NT2/D1 (cell line): Measurements from ENCODE around the gene GINS2.

Experiments used
- DNase-seq: peaks from one replicate; pipeline ENCODE4 v3.0.0-alpha.2; 2011; ENCODE audit warnings: low read depth, low spot score
- H3K27me3 ChIP-seq: 2 replicates; pipeline ENCODE4 v1.6.0; 2011; ENCODE audit warnings: mild to moderate bottlenecking; ENCODE audit not compliant: insufficient read length, insufficient read depth
- H3K36me3 ChIP-seq: 2 replicates; pipeline ENCODE4 v1.6.1; 2011; ENCODE audit warnings: mild to moderate bottlenecking, low read length, mixed read lengths; ENCODE audit not compliant: insufficient read depth, insufficient read length
- H3K4me1 ChIP-seq: 2 replicates; pipeline ENCODE4 v1.5.1; 2011; ENCODE audit not compliant: insufficient read depth, insufficient read length
- H3K4me3 ChIP-seq: 2 replicates; pipeline ENCODE4 v1.5.1; 2011; ENCODE audit warnings: low read depth; ENCODE audit not compliant: insufficient read length
- H3K9ac ChIP-seq: 2 replicates; pipeline ENCODE4 v1.6.0; 2011; ENCODE audit warnings: low read depth; ENCODE audit not compliant: insufficient read length
- H3K9me3 ChIP-seq: 2 replicates; pipeline ENCODE4 v1.5.1; 2011; ENCODE audit warnings: mild to moderate bottlenecking, low read length; ENCODE audit not compliant: insufficient read depth
- SUZ12 ChIP-seq: IDR thresholded peaks from 2 replicates; pipeline ENCODE4 v1.6.1; 2011; ENCODE audit not compliant: insufficient read length, insufficient read depth; ENCODE audit errors: extremely low read depth
- YY1 ChIP-seq: IDR thresholded peaks from 2 replicates; pipeline ENCODE4 v1.6.1; 2011; ENCODE audit not compliant: insufficient read length, insufficient read depth
- ZNF274 ChIP-seq: IDR thresholded peaks from 2 replicates; pipeline ENCODE4 v1.6.1; 2011; ENCODE audit warnings: mild to moderate bottlenecking, low read depth, low read length

Gene GINS2

DNA sequence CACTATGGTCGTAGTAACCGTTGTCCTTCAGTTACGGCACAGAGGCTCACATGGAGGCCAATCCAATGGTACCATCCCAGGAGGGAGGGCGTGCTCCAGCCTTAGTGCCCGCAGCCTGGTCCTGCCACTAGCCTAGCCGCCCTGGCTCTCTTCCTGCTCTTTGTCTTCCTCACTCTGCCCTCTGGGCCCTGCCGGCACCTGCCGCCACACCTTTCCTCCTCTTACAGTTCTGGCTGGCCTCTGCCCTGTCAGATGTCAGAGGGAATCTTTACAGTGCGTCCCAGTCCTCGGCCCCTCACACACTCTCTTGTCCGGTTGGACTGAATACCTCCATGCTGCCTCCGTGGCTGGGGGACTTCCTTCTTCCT lies 23.4 kb downstream of the GINS2 start:
- peaks cover 94% of the 10 kb centered on the region for H3K36me3 ChIP-seq
- peaks cover 24% of the 10 kb centered on the region for H3K4me1 ChIP-seq
- H3K9me3 ChIP-seq: no peaks in the 10 kb centered on the region
- DNase-seq: no peak
- H3K9ac ChIP-seq: no peak overlapping the region
- no peak overlapping the region for H3K4me3 ChIP-seq
- TF ChIP-seq ZNF274 (no peak), SUZ12 (no peak), YY1 (no peak)
- H3K27me3 ChIP-seq: no peaks in the 10 kb centered on the region

- TF ChIP-seq SUZ12: no peak
- TF ChIP-seq ZNF274: no peak
- no peak for TF ChIP-seq YY1
- H3K9me3 ChIP-seq: no peaks in the 10 kb centered on the region
- no peak for DNase-seq
- peaks cover 28% of the 10 kb centered on the region for H3K4me1 ChIP-seq
- H3K4me3 ChIP-seq: no peak overlapping the region
- peaks cover 95% of the 10 kb centered on the region for H3K36me3 ChIP-seq
- no peaks in the 10 kb centered on the region for H3K27me3 ChIP-seq
- H3K9ac ChIP-seq: no peak overlapping the region
These were observed 24.0 kb downstream of the GINS2 start for GRCh38 chr16:85664580-85665372.

- no peak for DNase-seq
- Histone ChIP-seq H3K27me3 (no peaks in the 10 kb centered on the region), H3K4me3 (no peak overlapping the region), H3K36me3 (peaks cover 95% of the 10 kb centered on the region), H3K9ac (no peak overlapping the region), H3K9me3 (no peaks in the 10 kb centered on the region), H3K4me1 (peaks cover 28% of the 10 kb centered on the region)
- TF ChIP-seq ZNF274 (no peak), SUZ12 (no peak), YY1 (no peak)
These were observed 24.8 kb downstream of the GINS2 start for GRCh38 chr16:85663891-85664321.

DNA sequence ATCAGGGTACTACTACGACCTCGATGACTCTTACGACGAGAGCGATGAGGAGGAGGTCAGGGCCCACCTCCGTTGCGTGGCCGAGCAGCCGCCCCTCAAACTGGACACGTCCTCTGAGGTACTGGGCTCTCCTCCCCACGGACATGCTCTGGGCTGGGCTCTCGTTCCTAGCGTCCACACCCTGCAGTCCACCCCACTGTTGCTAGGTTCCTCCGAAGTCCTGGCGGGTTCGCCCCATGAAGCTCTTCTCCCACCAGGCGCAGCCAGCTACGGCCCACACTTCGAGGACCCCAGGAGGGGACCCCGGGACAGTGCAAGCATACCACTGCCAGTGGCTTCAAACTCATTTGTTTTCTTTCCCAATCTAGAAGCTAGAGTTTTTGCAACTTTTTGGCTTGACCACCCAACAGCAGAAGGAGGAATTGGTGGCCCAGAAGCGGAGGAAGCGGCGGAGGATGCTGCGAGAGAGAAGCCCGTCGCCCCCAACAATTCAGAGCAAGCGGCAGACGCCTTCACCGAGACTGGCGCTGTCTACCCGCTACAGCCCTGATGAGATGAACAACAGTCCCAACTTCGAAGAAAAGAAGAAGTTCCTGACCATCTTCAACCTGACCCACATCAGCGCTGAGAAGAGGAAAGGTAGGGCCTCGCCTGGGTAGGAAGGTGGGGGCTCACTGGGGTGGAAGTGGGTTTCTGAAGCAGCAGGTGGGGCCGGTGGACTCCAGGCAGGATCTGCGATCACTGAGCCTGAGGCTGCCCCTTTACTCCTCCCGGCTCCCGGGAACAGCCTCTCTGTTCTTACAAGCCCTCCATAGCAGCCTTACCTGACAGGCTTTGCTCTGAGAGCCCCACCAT lies 25.6 kb downstream of the GINS2 start:
- TF ChIP-seq YY1: no peak
- Histone ChIP-seq H3K4me1 (peaks cover 28% of the 10 kb centered on the region), H3K9me3 (no peaks in the 10 kb centered on the region), H3K36me3 (peaks cover 95% of the 10 kb centered on the region), H3K4me3 (no peak overlapping the region), H3K9ac (no peak overlapping the region), H3K27me3 (no peaks in the 10 kb centered on the region)
- no peak for DNase-seq

GRCh38 chr16:85662482-85662812 lies 26.3 kb downstream of the GINS2 start:
- TF ChIP-seq SUZ12 (no peak), YY1 (no peak)
- peak overlapping the region; percentile 13 for H3K9ac ChIP-seq
- peaks cover 95% of the 10 kb centered on the region for H3K36me3 ChIP-seq
- no peaks in the 10 kb centered on the region for H3K27me3 ChIP-seq
- no peak overlapping the region for H3K4me3 ChIP-seq
- DNase-seq: peak; percentile 46
- no peaks in the 10 kb centered on the region for H3K9me3 ChIP-seq
- H3K4me1 ChIP-seq: peaks cover 25% of the 10 kb centered on the region

- H3K27me3 ChIP-seq: no peaks in the 10 kb centered on the region
- H3K36me3 ChIP-seq: peaks cover 95% of the 10 kb centered on the region
- TF ChIP-seq YY1 (no peak), ZNF274 (no peak), SUZ12 (no peak)
- peaks cover 25% of the 10 kb centered on the region for H3K4me1 ChIP-seq
- H3K9me3 ChIP-seq: no peaks in the 10 kb centered on the region
- H3K9ac ChIP-seq: peak overlapping the region; percentile 13
- DNase-seq: peak; percentile 8
- H3K4me3 ChIP-seq: no peak overlapping the region
These were observed 26.8 kb downstream of the GINS2 start for GRCh38 chr16:85661740-85662481.
